ENCODE results near the gene TSPYL6. TPM values are rescaled to one million over a fixed set of nuclear protein-coding genes. Genes with fewer than 3 reads are reported as not detected.
"Not testable (repeated sequence)": the region's sequence is repeated elsewhere in the genome, so short reads cannot be mapped to it uniquely, and the experiment has no call there.

The TSPYL6 gene
- total RNA-seq, 2 donors from 2014 or later, result not detected

GRCh38 chr2:54274781-54275242, 18.8 kb upstream of the TSPYL6 start:
- no peaks in the 10 kb centered on the region for H3K4me1 ChIP-seq
- H3K4me3 ChIP-seq, result no peak overlapping the region
- H3K27ac ChIP-seq, result no peak overlapping the region
- DNase-seq, result no peak
- no peaks in the 10 kb centered on the region for H3K9me3 ChIP-seq
- TF ChIP-seq CTCF (IDR thresholded peaks at IDR 0.05), result no peak
- intact Hi-C loops (cut with DNase I), result no loop called here
- no peaks in the 10 kb centered on the region for H3K27me3 ChIP-seq
- H3K9ac ChIP-seq (ENCODE audit: low read depth in 2 of 2, low read length in 2 of 2), result no peak overlapping the region
- H3K36me3 ChIP-seq, result no peaks in the 10 kb centered on the region

- H3K27me3 ChIP-seq, result no peaks in the 10 kb centered on the region
- no peak overlapping the region for H3K4me3 ChIP-seq
- H3K27ac ChIP-seq, result no peak overlapping the region
- intact Hi-C loops (cut with DNase I), result no loop called here
- DNase-seq, result no peak
- no peak for TF ChIP-seq CTCF (IDR thresholded peaks at IDR 0.05)
- H3K36me3 ChIP-seq, result no peaks in the 10 kb centered on the region
- H3K9me3 ChIP-seq, result no peaks in the 10 kb centered on the region
- H3K9ac ChIP-seq (ENCODE audit: low read depth in 2 of 2, low read length in 2 of 2), result no peak overlapping the region
- H3K4me1 ChIP-seq, result no peaks in the 10 kb centered on the region
Observed at GRCh38 chr2:54271843-54272627, 16.0 kb upstream of the TSPYL6 start.

GRCh38 chr2:54271189-54271588, 15.2 kb upstream of the TSPYL6 start:
- H3K9ac ChIP-seq (ENCODE audit: low read depth in 2 of 2, low read length in 2 of 2), result no peak overlapping the region
- no peak for TF ChIP-seq CTCF (IDR thresholded peaks at IDR 0.05)
- no peak overlapping the region for H3K27ac ChIP-seq
- no peaks in the 10 kb centered on the region for H3K27me3 ChIP-seq
- H3K9me3 ChIP-seq, result no peaks in the 10 kb centered on the region
- no peaks in the 10 kb centered on the region for H3K36me3 ChIP-seq
- intact Hi-C loops (cut with DNase I), result no loop called here
- no peak for DNase-seq
- no peaks in the 10 kb centered on the region for H3K4me1 ChIP-seq
- no peak overlapping the region for H3K4me3 ChIP-seq

- no peak for TF ChIP-seq CTCF (IDR thresholded peaks at IDR 0.05)
- Histone ChIP-seq H3K4me1 (no peaks in the 10 kb centered on the region), H3K4me3 (no peak overlapping the region), H3K27ac (no peak overlapping the region), H3K9me3 (no peaks in the 10 kb centered on the region), H3K36me3 (no peaks in the 10 kb centered on the region), H3K9ac (ENCODE audit: low read depth in 2 of 2, low read length in 2 of 2) (no peak overlapping the region), H3K27me3 (no peaks in the 10 kb centered on the region)
- intact Hi-C loops (cut with DNase I), result no loop called here
- DNase-seq, result no peak
Observed at GRCh38 chr2:54267577-54267976, 11.5 kb upstream of the TSPYL6 start.

- H3K4me3 ChIP-seq; DNase-seq; H3K27ac ChIP-seq; intact Hi-C loops (cut with DNase I); H3K4me1 ChIP-seq; H3K27me3 ChIP-seq; H3K9me3 ChIP-seq; H3K36me3 ChIP-seq; H3K9ac ChIP-seq (ENCODE audit: low read depth in 2 of 2, low read length in 2 of 2): not testable (repeated sequence)
Observed at GRCh38 chr2:54265081-54265480, 9.1 kb upstream of the TSPYL6 start.

GRCh38 chr2:54262015-54262765, 6.2 kb upstream of the TSPYL6 start:
- no peak overlapping the region for H3K27ac ChIP-seq
- no peak for DNase-seq
- no peaks in the 10 kb centered on the region for H3K4me1 ChIP-seq
- H3K9me3 ChIP-seq, result no peaks in the 10 kb centered on the region
- H3K9ac ChIP-seq (ENCODE audit: low read depth in 2 of 2, low read length in 2 of 2), result no peak overlapping the region
- TF ChIP-seq CTCF (IDR thresholded peaks at IDR 0.05), result no peak
- intact Hi-C loops (cut with DNase I), result no loop called here
- no peak overlapping the region for H3K4me3 ChIP-seq
- no peaks in the 10 kb centered on the region for H3K36me3 ChIP-seq
- H3K27me3 ChIP-seq, result no peaks in the 10 kb centered on the region

Data from colonic mucosa (tissue), 4 donors.